ENCODE data around the gene ARHGAP27.
"Not testable (repeated sequence)": the region's sequence is repeated elsewhere in the genome, so short reads cannot be mapped to it uniquely, and the experiment has no call there.

ARHGAP27 gene

DNA sequence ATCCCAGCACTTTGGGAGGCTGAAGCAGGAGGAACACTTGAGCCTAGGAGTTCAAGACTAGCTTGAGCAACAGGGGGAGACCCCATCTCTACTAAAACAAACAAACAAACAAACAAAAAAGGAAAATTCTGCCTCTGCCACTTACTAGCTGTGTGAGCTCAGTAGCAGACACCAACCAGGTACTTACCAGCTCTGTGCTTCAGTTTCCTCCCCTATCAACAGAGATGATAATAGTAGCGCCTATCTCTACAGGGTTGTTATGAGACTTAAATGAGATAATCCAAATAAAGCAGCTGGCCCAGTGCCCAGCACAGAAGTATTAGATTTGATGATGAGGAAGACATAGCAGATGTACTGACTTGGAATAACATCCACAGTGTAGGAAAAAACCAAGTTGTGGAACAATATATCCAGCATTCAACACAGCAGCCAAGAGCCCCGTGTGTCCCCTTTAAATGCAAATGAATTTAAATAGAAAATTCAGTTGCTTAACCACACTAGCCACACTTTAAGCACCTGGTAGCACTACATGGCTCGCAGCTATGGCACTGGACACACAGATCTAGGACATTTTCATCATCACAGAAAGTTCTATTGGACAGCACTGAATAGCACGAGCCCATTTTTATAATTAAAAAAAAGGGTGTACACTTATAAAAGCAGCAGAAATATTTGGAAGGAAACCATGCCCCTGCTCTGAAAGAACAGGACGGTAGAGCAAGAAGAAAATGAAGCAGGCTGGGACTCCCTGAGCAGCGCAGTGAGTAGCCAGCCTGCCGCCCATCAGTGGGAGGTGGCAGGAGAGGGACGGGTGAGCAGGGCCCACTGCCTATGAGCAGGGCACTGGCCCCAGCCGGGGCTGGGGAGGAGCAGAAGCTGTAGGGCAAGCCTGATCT is 19.9 kb upstream of the ARHGAP27 start:
- not testable (repeated sequence) for H3K9me3 ChIP-seq (ENCODE audit: low read depth, low read length); H3K4me3 ChIP-seq; H3K9ac ChIP-seq (ENCODE audit: insufficient read length); DNase-seq (ENCODE audit: low read depth, low spot score); H3K36me3 ChIP-seq (ENCODE audit: insufficient read depth, low read length); H3K27ac ChIP-seq

DNA sequence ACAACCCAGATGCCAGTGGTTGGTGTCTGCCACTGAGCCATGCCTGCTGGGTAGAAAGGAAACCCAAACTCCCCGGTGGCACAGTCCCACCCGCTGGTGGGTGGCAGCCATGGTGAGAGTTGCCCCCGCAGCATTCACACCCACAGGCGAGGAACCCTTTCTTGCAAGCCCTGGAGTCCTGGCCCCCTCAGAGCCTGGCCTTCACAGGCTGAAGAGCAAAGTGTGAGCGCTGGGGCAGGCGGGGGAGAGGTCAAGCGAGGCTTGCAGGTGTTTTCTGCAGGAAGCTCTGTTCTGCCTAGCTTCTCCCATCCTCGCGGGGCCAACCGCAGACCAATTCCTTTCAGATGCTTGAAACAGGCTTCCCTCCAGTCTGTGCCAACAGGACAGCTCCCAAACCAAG is 19.0 kb upstream of the ARHGAP27 start:
- not testable (repeated sequence) for DNase-seq (ENCODE audit: low read depth, low spot score); H3K27ac ChIP-seq; H3K9ac ChIP-seq (ENCODE audit: insufficient read length); H3K9me3 ChIP-seq (ENCODE audit: low read depth, low read length); H3K4me3 ChIP-seq; H3K36me3 ChIP-seq (ENCODE audit: insufficient read depth, low read length)

DNA sequence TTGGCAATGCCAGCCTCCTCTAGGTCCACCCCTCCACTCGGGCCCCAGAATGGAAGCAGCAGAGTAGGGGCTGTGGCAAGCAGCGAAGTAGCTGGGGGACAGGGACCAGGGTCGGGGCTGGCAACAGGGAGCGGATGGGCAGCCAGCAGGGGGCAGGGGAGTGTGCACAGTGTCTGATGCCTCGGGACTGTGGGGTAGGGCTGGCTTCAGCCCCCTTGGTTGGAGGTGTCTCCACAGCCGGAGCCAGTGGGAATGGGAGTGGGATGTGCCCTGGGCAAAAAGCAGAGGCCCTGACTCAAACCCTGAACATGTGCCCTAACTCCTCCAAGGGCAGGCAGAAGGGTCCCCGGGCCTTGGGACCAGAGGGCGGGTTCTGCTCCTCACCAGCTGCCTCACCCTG is 18.5 kb upstream of the ARHGAP27 start:
- Histone ChIP-seq H3K9me3 (ENCODE audit: low read depth, low read length) (no peaks in the 10 kb centered on the region), H3K36me3 (ENCODE audit: insufficient read depth, low read length) (no peaks in the 10 kb centered on the region), H3K9ac (ENCODE audit: insufficient read length) (no peak overlapping the region), H3K4me3 (no peak overlapping the region), H3K27ac (no peak overlapping the region)
- TF ChIP-seq EZH2 (IDR thresholded peaks at IDR 0.05) (no peak), FOXP2 (optimal IDR thresholded peaks at IDR 0.05; ENCODE audit: control extremely low read depth, extremely low read length, insufficient read depth) (no peak), POLR2AphosphoS5 (IDR thresholded peaks at IDR 0.05; ENCODE audit: borderline replicate concordance, low read depth, low read length) (no peak)
- DNase-seq (ENCODE audit: low read depth, low spot score) = no peak

DNA sequence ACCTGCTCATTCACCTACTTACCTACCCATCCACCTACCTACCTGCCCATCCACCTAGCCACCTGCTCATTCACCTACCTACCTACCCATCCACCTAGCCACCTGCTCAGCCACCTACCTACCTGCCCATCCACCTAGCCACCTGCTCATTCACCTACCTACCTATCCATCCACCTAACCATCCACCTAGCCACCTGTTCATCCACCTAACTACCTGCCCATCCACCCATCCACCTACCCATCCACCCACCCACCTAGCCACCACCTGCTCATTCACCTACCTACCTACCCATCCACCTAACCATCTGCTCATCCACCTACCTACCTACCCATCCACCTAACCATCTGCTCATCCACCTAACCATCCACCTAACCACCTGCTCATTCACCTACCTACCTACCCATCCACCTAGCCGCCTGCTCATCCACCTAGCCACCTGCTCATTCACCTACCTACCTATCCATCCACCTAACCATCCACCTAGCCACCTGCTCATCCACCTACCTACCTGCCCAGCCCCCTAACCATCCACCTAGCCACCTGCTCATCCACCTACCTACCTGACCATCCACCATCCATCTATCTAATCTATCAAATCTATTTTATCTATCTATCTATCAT is 17.1 kb upstream of the ARHGAP27 start:
- not testable (repeated sequence) for H3K9me3 ChIP-seq (ENCODE audit: low read depth, low read length); H3K9ac ChIP-seq (ENCODE audit: insufficient read length); DNase-seq (ENCODE audit: low read depth, low spot score); H3K36me3 ChIP-seq (ENCODE audit: insufficient read depth, low read length); H3K27ac ChIP-seq; H3K4me3 ChIP-seq

DNA sequence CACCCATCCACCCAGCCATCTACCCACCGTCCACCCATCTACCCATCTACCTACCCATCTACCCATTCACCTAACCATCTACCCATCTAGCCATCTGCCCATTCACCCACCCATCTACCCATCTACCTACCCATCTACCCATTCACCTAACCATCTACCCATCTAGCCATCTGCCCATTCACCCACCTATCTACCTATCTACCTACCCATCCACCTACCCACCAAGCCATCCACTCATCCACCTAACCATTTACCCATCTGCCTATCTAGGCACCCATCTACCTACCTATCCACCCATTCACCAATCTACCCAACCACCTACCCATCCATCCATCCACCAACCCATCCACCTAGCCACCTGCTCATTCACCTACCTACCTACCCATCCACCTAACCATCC is 16.6 kb upstream of the ARHGAP27 start:
- not testable (repeated sequence) for H3K27ac ChIP-seq; H3K36me3 ChIP-seq (ENCODE audit: insufficient read depth, low read length); H3K9me3 ChIP-seq (ENCODE audit: low read depth, low read length); H3K4me3 ChIP-seq; DNase-seq (ENCODE audit: low read depth, low spot score); H3K9ac ChIP-seq (ENCODE audit: insufficient read length)

DNA sequence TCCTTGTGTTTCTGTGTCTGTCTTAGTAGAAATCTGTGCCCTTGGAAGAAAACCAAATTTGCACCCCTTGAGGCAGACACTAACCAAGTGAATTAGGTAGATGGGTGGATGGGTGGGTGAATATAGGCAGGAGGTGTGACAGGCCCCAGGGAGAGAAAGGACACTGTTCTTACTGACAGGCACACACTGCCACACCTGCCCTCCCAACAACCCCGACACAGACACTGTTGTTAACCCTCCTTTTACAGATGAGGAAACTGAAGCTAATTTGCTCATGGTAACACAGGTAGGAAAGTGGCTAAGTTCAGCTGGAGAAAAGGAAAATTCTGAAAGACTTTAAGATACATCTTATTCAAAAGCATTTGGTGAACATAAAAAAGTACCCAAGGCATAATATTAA is 15.8 kb upstream of the ARHGAP27 start:
- not testable (repeated sequence) for H3K27ac ChIP-seq; DNase-seq (ENCODE audit: low read depth, low spot score); H3K9ac ChIP-seq (ENCODE audit: insufficient read length)

DNA sequence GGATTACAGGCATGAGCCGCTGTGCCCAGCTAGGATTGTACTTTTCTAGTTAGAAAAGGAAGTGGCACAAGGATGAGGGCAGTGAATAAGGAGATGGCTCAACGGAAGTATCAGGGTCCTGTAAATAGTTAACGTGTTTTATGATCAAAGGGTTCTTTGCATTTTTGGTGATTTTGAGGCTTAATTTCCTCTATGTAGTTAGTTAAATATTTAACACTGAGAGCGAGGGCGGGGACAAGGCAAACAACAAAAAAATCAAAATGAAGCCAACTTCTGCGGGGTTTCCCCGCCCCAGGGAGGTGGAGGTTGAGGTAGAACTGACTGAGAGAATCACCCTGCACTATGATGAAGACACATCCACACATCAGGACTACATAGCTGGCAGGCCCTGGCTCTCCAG is 15.4 kb upstream of the ARHGAP27 start:
- H3K4me3 ChIP-seq; H3K36me3 ChIP-seq (ENCODE audit: insufficient read depth, low read length); H3K9ac ChIP-seq (ENCODE audit: insufficient read length); H3K9me3 ChIP-seq (ENCODE audit: low read depth, low read length); DNase-seq (ENCODE audit: low read depth, low spot score); H3K27ac ChIP-seq: not testable (repeated sequence)

More for the DNA sequence above, 15.8 kb upstream of the ARHGAP27 start:
- not testable (repeated sequence) for H3K36me3 ChIP-seq (ENCODE audit: insufficient read depth, low read length); H3K9me3 ChIP-seq (ENCODE audit: low read depth, low read length); H3K4me3 ChIP-seq

DNA sequence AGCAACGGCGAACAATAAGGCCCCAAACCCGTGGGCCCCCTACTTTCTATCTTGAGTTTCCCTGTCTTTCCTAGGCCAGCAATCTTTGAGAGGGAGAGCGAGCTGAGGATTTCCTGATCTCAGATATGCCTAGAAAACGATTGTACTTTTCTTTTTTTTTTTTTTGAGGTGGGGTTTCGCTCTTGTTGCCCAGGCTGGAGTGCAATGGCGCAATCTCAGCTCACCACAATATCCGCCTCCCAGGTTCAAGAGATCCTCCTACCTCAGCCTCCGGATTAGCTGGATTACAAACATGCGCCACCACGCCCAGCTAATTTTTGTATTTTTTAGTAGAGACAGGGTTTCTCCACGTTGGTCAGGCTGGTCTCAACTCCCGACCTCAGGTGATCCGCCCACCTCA is 15.0 kb upstream of the ARHGAP27 start:
- H3K4me3 ChIP-seq; H3K9ac ChIP-seq (ENCODE audit: insufficient read length); H3K36me3 ChIP-seq (ENCODE audit: insufficient read depth, low read length); H3K27ac ChIP-seq; DNase-seq (ENCODE audit: low read depth, low spot score); H3K9me3 ChIP-seq (ENCODE audit: low read depth, low read length): not testable (repeated sequence)

DNA sequence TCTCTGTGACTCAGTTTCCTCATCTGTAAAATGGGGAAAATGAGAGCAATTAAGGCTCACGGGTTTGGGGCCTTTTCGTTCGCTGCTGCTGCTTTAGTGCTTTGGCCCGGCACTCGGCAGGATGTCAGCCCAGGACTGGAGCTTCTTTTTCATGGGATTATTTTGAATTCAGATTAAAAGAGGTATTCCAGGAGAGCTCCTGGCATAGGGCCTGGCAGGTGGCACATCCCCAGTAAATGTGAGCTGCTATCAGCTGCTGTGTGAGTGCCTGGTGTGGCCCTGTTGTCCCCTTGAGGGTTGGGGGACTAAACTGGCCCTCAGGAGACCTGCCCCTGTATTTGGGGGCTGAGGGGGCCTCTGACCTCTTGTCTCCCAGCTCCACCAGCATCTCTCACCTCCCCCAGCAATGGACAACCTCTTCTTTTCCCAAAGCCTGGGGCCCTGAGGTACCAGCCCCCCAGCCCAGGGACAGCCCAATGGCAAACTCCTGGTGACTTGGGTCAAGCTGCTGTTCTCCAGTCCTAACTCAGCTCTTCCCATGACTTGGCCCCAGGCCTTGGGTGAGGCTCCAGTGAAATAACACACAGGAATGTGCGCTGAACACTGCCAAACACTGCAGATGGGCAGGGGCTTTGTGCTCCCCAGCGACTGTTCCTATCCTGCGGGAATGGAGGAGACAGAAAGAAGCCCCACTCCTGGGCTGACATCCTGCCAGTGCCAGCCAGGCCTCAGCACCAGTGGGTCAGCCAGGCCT is 14.4 kb upstream of the ARHGAP27 start:
- not testable (repeated sequence) for H3K27ac ChIP-seq; H3K9me3 ChIP-seq (ENCODE audit: low read depth, low read length); H3K9ac ChIP-seq (ENCODE audit: insufficient read length); H3K36me3 ChIP-seq (ENCODE audit: insufficient read depth, low read length); DNase-seq (ENCODE audit: low read depth, low spot score); H3K4me3 ChIP-seq

DNA sequence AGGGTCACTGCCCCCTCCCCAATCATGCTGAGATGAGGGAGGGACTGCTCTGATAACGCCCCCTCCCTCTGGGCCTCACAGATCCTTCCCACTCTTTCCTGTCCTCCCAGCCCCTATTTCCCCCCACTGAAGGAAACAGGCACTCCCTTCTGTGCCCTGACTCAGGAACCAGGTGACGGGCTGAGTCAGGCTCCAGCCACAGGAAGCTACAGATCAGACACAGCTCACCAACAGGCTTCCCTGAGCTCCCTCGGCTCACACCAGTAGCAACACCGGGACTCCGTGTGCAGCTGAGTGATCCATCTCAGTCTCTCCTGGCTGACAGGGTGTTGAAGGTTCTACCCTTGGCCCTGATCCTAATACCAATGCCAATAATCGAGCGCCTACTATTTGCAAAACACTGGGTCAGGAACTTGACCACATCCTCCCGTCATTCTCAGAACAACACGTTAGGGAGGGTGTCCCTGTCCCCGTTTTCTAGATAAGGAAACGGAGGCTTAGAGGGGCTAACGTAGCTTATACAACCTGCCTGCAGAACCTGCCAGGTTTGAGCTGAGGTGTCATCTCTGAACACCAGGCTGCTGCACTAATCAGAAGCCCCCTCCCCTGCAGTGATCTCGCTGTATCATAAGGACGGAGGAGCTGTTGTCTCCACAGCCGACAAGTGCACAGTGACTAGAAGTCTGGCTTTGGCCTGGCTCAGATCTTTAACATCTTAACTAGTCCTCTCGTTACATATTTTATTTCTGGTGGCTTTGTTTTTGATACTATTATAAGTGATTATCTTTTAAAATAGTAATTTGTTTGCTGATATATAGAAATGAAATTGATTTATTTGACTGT is 13.5 kb upstream of the ARHGAP27 start:
- not testable (repeated sequence) for H3K4me3 ChIP-seq; H3K9ac ChIP-seq (ENCODE audit: insufficient read length); H3K9me3 ChIP-seq (ENCODE audit: low read depth, low read length); H3K36me3 ChIP-seq (ENCODE audit: insufficient read depth, low read length); DNase-seq (ENCODE audit: low read depth, low spot score); H3K27ac ChIP-seq

DNA sequence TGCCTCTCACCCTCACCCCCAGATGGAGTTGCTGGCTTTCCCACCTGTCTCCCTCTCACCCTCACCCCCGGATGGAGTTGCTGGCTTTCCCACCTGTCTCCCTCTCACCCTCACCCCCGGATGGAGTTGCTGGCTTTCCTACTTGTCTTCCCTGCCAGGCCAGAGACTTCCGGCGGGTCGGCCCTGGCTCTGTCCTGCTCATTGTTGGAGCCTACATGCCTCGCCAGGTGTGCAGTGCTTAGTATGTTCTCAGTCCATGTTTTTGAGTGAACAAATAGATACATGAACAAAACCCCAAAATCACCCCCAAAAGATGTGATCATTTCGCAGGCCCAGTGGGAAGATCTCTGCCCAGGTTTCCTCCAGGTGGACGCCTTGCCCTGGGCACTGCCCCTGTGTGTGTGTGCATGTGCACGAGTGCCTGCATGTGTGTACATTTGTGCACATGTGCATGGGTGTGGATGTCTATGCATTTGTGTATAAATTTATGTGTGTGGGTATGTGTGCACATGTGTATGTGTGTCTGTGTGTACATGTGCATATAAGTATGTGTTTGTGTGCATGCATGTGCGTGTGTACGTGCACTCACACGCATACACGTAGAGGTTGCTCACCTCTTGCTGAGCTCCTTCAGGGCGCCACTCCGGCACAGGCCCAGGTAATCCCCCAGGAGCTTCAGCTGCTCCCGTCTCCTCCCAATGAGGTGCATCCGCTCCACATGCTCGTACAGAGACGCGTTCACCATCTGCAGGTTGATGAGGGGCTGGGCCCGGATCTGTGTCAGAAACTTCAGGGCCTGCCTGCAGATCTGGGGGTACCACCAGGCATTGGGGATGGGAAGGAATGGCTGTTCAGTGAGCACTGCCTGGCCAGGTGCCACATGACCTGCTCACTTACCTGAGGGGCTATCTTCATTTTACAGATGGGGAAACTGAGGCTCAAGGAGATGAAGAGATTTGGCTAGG is 12.5 kb upstream of the ARHGAP27 start:
- H3K27ac ChIP-seq = not testable (repeated sequence)

DNA sequence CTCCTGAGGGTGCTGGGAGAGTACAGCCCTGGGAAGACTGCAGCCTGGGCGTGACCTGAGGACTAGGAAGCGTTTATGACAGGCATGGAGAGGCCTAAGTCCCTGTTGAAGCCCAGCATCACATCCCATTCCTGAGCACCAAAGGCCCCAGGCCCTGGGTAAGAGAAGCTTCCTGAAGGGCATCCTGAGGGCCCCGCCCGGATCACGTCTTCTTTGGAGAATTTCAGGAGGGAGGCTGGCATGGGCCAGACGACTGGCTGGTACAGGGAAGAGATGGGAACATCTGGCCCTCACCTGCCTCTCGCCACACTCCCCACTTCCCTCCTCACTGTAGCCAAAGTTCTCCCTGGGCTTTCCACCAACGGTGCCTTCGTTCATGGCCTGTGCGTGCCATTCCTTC is 11.6 kb upstream of the ARHGAP27 start:
- H3K27ac ChIP-seq; H3K9me3 ChIP-seq (ENCODE audit: low read depth, low read length); H3K4me3 ChIP-seq; H3K36me3 ChIP-seq (ENCODE audit: insufficient read depth, low read length); H3K9ac ChIP-seq (ENCODE audit: insufficient read length); DNase-seq (ENCODE audit: low read depth, low spot score): not testable (repeated sequence)

More for the DNA sequence above, 12.5 kb upstream of the ARHGAP27 start:
- H3K4me3 ChIP-seq; H3K9ac ChIP-seq (ENCODE audit: insufficient read length); H3K36me3 ChIP-seq (ENCODE audit: insufficient read depth, low read length); H3K9me3 ChIP-seq (ENCODE audit: low read depth, low read length); DNase-seq (ENCODE audit: low read depth, low spot score): not testable (repeated sequence)

Data from SK-N-MC (cell line).